NT2/D1 (cell line): ENCODE results near the gene BCAN.

Experiments used
- SUZ12 ChIP-seq: IDR thresholded peaks from 2 replicates; pipeline ENCODE4 v1.6.1; 2011; ENCODE audit not compliant: insufficient read length, insufficient read depth; ENCODE audit errors: extremely low read depth
- YY1 ChIP-seq: IDR thresholded peaks from 2 replicates; pipeline ENCODE4 v1.6.1; 2011; ENCODE audit not compliant: insufficient read length, insufficient read depth

DNA sequence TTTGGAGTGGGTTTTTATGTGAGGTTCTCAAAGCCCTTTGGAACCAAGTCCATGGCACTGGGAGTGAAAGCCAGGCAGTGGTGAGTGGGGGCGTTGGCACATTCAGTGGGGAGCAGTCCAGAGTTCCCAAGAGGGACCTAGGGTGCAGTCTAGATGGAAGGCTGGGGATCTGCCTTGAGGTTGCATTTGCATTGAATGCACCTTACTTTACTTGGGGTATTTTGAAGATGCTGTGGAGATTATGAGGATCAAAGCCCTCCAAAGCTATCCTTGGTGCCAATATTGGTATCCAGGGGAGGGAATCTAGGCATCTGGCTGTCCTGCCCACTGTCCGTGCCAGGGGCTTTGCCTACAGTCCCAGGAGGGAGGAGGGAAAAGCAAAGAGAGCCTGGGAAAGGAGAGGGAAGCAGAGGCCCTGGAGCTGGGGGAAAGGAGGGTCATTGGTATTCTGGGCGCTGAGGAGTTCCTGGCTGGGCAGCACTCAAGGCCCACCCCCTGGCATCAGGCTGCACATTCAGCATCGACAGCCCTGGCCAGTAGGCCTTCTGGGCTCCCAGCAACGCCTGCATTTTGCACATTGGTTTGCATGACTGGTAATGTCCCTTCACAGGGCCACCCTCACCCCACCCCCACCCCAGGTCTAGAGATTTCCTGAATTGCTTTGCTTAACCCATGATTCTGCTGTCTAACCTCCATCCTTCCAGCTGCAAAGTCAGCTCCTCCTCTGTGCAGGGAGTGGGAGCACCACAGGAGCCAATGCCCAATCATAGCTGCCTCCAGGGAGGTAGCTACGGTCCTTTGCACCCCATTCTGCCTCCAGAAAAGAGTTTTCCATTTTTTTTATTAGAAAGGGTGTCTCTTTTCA is 843 bp upstream of the BCAN start:
- TF ChIP-seq YY1 (no peak), SUZ12 (no peak)
